ENCODE results near the gene SLC28A1.

DNA sequence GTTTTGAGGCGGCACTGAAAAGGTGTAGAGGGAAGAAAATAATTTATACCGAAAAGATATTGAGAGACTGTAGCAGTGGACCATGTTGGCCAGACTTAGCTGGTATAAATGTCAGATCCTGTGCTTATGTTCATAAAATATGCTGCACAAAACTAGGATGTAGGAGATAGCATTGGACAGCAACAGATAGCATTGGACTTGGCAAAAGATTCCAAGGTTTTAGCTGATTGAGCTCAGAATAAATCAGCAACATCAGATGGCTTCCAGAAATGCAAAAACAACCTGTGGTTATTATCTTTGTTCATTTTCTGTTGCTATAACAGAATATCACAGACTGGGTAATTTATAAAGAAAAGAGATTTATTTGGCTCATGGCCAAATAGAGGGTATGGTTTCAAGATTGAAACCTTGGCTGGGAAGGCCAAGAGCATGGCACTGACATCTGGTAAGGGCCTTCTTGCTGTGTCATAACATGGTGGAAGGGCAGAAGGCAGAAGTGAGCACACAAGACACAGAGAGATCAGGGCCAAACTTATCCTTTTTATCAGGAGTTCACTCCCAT is 34.7 kb downstream of the SLC28A1 start:
- TF ChIP-seq, protein P1, sequence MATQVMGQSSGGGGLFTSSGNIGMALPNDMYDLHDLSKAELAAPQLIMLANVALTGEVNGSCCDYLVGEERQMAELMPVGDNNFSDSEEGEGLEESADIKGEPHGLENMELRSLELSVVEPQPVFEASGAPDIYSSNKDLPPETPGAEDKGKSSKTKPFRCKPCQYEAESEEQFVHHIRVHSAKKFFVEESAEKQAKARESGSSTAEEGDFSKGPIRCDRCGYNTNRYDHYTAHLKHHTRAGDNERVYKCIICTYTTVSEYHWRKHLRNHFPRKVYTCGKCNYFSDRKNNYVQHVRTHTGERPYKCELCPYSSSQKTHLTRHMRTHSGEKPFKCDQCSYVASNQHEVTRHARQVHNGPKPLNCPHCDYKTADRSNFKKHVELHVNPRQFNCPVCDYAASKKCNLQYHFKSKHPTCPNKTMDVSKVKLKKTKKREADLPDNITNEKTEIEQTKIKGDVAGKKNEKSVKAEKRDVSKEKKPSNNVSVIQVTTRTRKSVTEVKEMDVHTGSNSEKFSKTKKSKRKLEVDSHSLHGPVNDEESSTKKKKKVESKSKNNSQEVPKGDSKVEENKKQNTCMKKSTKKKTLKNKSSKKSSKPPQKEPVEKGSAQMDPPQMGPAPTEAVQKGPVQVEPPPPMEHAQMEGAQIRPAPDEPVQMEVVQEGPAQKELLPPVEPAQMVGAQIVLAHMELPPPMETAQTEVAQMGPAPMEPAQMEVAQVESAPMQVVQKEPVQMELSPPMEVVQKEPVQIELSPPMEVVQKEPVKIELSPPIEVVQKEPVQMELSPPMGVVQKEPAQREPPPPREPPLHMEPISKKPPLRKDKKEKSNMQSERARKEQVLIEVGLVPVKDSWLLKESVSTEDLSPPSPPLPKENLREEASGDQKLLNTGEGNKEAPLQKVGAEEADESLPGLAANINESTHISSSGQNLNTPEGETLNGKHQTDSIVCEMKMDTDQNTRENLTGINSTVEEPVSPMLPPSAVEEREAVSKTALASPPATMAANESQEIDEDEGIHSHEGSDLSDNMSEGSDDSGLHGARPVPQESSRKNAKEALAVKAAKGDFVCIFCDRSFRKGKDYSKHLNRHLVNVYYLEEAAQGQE (IDR thresholded peaks at IDR 0.05; ENCODE audit: insufficient read depth in 1 of 2, low read depth in 2 of 2, low read length in 1 of 2): no peak
- TF ChIP-seq, protein P2, sequence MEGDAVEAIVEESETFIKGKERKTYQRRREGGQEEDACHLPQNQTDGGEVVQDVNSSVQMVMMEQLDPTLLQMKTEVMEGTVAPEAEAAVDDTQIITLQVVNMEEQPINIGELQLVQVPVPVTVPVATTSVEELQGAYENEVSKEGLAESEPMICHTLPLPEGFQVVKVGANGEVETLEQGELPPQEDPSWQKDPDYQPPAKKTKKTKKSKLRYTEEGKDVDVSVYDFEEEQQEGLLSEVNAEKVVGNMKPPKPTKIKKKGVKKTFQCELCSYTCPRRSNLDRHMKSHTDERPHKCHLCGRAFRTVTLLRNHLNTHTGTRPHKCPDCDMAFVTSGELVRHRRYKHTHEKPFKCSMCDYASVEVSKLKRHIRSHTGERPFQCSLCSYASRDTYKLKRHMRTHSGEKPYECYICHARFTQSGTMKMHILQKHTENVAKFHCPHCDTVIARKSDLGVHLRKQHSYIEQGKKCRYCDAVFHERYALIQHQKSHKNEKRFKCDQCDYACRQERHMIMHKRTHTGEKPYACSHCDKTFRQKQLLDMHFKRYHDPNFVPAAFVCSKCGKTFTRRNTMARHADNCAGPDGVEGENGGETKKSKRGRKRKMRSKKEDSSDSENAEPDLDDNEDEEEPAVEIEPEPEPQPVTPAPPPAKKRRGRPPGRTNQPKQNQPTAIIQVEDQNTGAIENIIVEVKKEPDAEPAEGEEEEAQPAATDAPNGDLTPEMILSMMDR (IDR thresholded peaks at IDR 0.05): no peak
- no peak for TF ChIP-seq TCF7L2 (IDR thresholded peaks at IDR 0.05; ENCODE audit: low read depth, low read length)

All from Panc1 (cell line).